Neural crest cell (in vitro differentiated cells): Measurements from ENCODE around the gene NAB1. TPM values are rescaled to one million over a fixed set of nuclear protein-coding genes. Genes with fewer than 3 reads are reported as not detected.
"Not testable (repeated sequence)": the region's sequence is repeated elsewhere in the genome, so short reads cannot be mapped to it uniquely, and the experiment has no call there.

ENCODE experiments used
- DNase-seq: peaks from one replicate; pipeline ENCODE4 v3.0.0; 2021; ENCODE audit warnings: low read depth, mixed read lengths, low spot score
- H3K27ac Mint-ChIP-seq: one replicate; pipeline ENCODE4 v1.8.0; 2021; ENCODE audit warnings: mild to moderate bottlenecking, mixed read lengths; ENCODE audit not compliant: unreplicated experiment
- H3K27me3 Mint-ChIP-seq: 2 replicates; pipeline ENCODE4 v1.8.0; 2021; ENCODE audit warnings: low read depth, mild to moderate bottlenecking, mixed read lengths
- H3K36me3 Mint-ChIP-seq: 2 replicates; pipeline ENCODE4 v1.8.0; 2021; ENCODE audit warnings: low read depth, mild to moderate bottlenecking, mixed read lengths
- H3K4me1 Mint-ChIP-seq: 2 replicates; pipeline ENCODE4 v1.8.0; 2021; ENCODE audit warnings: mixed read lengths
- H3K4me3 Mint-ChIP-seq: one replicate; pipeline ENCODE4 v1.8.0; 2021; ENCODE audit warnings: mild to moderate bottlenecking, mixed read lengths
- H3K9me3 Mint-ChIP-seq: 2 replicates; pipeline ENCODE4 v1.8.0; 2021; ENCODE audit warnings: mixed read lengths
- CTCF ChIP-seq: fragments of 200-600 bp; sonication (generic); conservative IDR thresholded peaks from 2 replicates; pipeline ENCODE4 v1.5.0; 2021; ENCODE audit warnings: antibody characterized with exemption, mild to moderate bottlenecking
- total RNA-seq: library from RNA; stranded (reverse); gene quantifications from 2 replicates; pipeline ENCODE4 v1.2.1, GENCODE V29; 2021

Gene NAB1
- total RNA-seq, 1 donor from 2014 or later: 42.4 TPM

DNA sequence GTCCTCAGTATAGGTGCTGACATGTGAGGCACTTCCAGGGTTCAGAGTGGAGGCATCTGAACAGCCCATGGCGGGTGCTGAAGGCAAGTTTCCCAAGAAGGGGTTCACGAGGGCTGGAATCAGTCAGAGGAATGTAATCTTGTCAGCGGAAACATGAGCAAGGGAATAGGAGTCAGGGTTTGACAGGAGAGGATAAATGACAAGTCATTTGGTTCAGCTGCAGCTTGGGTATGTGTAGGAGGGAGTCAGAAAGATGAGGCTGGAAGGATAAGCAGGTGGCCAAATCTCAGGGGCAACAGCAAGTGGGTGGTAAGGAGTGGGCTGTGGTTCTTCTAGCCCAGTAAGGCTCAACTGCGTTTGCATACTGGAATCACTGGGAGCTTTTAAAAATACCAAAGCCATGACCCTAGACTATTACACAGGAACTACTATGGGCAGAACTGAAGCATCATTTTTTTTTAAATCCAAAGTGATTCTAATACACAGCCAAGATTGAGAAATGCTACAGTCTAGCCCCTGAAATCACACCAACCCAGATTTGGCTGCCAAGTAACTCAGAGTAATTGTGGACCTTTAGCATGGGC, 41.8 kb upstream of the NAB1 start:
- Mint-ChIP-seq H3K27ac (no peak overlapping the region), H3K4me3 (no peak overlapping the region), H3K9me3 (peaks cover 12% of the 10 kb centered on the region), H3K4me1 (peaks cover 7% of the 10 kb centered on the region), H3K36me3 (peaks cover 8% of the 10 kb centered on the region), H3K27me3 (no peaks in the 10 kb centered on the region)
- no peak for TF ChIP-seq CTCF
- no peak for DNase-seq

GRCh38 chr2:190607657-190608357, 41.1 kb upstream of the NAB1 start:
- no peak for DNase-seq
- Mint-ChIP-seq H3K4me3 (no peak overlapping the region), H3K27ac (no peak overlapping the region)

GRCh38 chr2:190608863-190609262, 40.0 kb upstream of the NAB1 start:
- not testable (repeated sequence) for H3K27ac Mint-ChIP-seq, H3K36me3 Mint-ChIP-seq, H3K4me1 Mint-ChIP-seq, H3K27me3 Mint-ChIP-seq, DNase-seq, H3K4me3 Mint-ChIP-seq
- H3K9me3 Mint-ChIP-seq: peaks cover 12% of the 10 kb centered on the region

More at GRCh38 chr2:190607657-190608357, 41.1 kb upstream of the NAB1 start:
- TF ChIP-seq CTCF: no peak
- Mint-ChIP-seq H3K36me3 (peaks cover 8% of the 10 kb centered on the region), H3K4me1 (peaks cover 7% of the 10 kb centered on the region), H3K27me3 (no peaks in the 10 kb centered on the region), H3K9me3 (peaks cover 12% of the 10 kb centered on the region)

DNA sequence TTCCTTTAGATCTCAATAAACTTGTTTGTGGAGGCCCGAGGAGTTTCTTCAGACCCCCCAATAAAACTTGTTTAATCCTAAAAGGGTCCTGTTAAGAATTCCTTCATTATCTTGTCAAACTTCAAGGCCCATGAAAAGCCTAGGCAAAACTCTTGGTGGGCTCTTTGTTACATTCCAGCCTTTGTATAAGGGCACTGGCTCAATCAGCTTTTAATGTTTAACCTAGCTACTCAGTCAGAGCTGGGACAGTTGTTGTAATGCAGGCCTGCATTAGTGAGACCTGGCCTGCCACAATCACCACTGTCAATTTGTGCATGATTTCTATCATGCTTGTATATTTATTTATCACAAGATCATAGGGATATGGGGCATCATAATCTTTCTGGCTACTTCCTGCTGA, 39.5 kb upstream of the NAB1 start:
- H3K27ac Mint-ChIP-seq, DNase-seq, H3K27me3 Mint-ChIP-seq, H3K4me1 Mint-ChIP-seq, H3K36me3 Mint-ChIP-seq, H3K4me3 Mint-ChIP-seq: not testable (repeated sequence)
- peaks cover 12% of the 10 kb centered on the region for H3K9me3 Mint-ChIP-seq

- not testable (repeated sequence) for H3K27me3 Mint-ChIP-seq, H3K27ac Mint-ChIP-seq, H3K4me1 Mint-ChIP-seq, H3K4me3 Mint-ChIP-seq, DNase-seq, H3K36me3 Mint-ChIP-seq
- H3K9me3 Mint-ChIP-seq: peaks cover 12% of the 10 kb centered on the region
Measured at GRCh38 chr2:190610528-190610927, 38.4 kb upstream of the NAB1 start.

DNA sequence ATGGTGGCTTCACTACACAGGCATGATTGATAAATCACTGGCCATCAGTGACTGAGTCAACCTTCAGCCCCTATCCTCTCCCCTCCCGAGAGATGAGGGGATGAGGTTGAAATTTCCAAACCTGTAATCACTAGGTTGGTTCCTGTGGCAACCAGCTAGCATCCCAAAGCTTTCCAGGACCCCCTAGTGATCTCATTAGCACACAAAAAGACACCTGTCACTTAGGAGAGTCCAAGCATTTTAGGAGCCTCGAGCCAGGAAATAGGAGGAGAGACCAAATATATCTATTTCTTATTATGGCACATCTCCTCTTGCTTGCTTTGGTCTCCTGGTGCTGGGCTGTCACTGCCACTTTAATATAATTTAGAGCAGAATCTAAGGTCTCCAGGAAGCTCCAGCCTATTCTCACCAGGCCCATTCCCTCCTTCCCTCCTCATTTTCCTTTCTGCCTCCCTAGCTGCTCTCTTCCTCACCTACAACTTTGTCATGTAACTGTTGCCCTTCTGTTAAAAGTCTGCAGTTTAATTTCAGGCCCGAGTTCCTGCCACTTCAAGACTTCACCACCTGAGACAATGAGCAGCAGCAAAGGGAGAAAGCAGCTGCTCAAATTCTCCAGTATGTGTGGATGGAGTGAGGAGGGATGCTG, 33.2 kb upstream of the NAB1 start:
- no peak for DNase-seq
- H3K4me1 Mint-ChIP-seq: no peaks in the 10 kb centered on the region
- H3K9me3 Mint-ChIP-seq: peaks cover 5% of the 10 kb centered on the region
- peak overlapping the region; percentile 48 for H3K27ac Mint-ChIP-seq
- no peak overlapping the region for H3K4me3 Mint-ChIP-seq
- H3K36me3 Mint-ChIP-seq: peaks cover 5% of the 10 kb centered on the region
- no peak for TF ChIP-seq CTCF
- no peaks in the 10 kb centered on the region for H3K27me3 Mint-ChIP-seq

GRCh38 chr2:190618030-190618429, 30.9 kb upstream of the NAB1 start:
- Mint-ChIP-seq H3K27me3 (no peaks in the 10 kb centered on the region), H3K36me3 (peaks cover 3% of the 10 kb centered on the region), H3K27ac (no peak overlapping the region), H3K4me1 (no peaks in the 10 kb centered on the region), H3K4me3 (no peak overlapping the region), H3K9me3 (peaks cover 3% of the 10 kb centered on the region)
- no peak for TF ChIP-seq CTCF
- no peak for DNase-seq
